T47D (cell line): ENCODE data around the gene UNC13B.
"Not testable (repeated sequence)": the region's sequence is repeated elsewhere in the genome, so short reads cannot be mapped to it uniquely, and the experiment has no call there.

Experiments used
- DNase-seq, 2 experiments: peaks; one replicate each; pipeline versions ENCODE4 v3.0.0 to v3.0.0-alpha.2; 2011 to 2012; ENCODE audit warnings: low read depth in 1 of 2, low spot score in 1 of 2
- JUND ChIP-seq: IDR thresholded peaks from 2 replicates; pipeline ENCODE4 v1.6.1; 2012; ENCODE audit warnings: low read depth
- in situ Hi-C: cut with HindIII; loops from 2 replicates; pipeline ENCODE4 v1.10.0; 2016; ENCODE audit warnings: low sequenced_read_pairs, low pct_unique_long_range_greater_than_20kb

UNC13B gene

GRCh38 chr9:35142037-35142436, 19.8 kb upstream of the UNC13B start:
- DNase-seq, result no peak
- in situ Hi-C loops, result no loop called here
- no peak for TF ChIP-seq JUND

- DNase-seq, in situ Hi-C loops: not testable (repeated sequence)
Measured at GRCh38 chr9:35147941-35148563, 13.8 kb upstream of the UNC13B start.

GRCh38 chr9:35152926-35153325, 8.9 kb upstream of the UNC13B start:
- DNase-seq, result no peak
- in situ Hi-C loops, result no loop called here
- no peak for TF ChIP-seq JUND

- DNase-seq, result no peak
- in situ Hi-C loops, result no loop called here
- TF ChIP-seq JUND, result no peak
Measured at GRCh38 chr9:35156781-35157180, 5.0 kb upstream of the UNC13B start.

GRCh38 chr9:35157836-35158235, 4.0 kb upstream of the UNC13B start:
- in situ Hi-C loops, DNase-seq: not testable (repeated sequence)

- in situ Hi-C loops, result no loop called here
- TF ChIP-seq JUND, result no peak
- DNase-seq, result no peak
Measured at GRCh38 chr9:35158501-35159280, 3.1 kb upstream of the UNC13B start.

- in situ Hi-C loops, result no loop called here
- DNase-seq, result no peak
Measured at GRCh38 chr9:35162605-35163315, 951 bp downstream of the UNC13B start.

GRCh38 chr9:35163413-35163812, 1.6 kb downstream of the UNC13B start:
- no peak for TF ChIP-seq JUND
- in situ Hi-C loops, result no loop called here
- DNase-seq, result no peak

More at GRCh38 chr9:35162605-35163315, 951 bp downstream of the UNC13B start:
- no peak for TF ChIP-seq JUND

GRCh38 chr9:35164711-35165110, 2.9 kb downstream of the UNC13B start:
- no peak for TF ChIP-seq JUND
- no peak for DNase-seq
- in situ Hi-C loops, result no loop called here

- in situ Hi-C loops, DNase-seq: not testable (repeated sequence)
Measured at GRCh38 chr9:35167429-35167828, 5.6 kb downstream of the UNC13B start.

- in situ Hi-C loops, result no loop called here
- no peak for DNase-seq
- no peak for TF ChIP-seq JUND
Measured at GRCh38 chr9:35168963-35169362, 7.2 kb downstream of the UNC13B start.

- no peak for DNase-seq
- TF ChIP-seq JUND, result no peak
Measured at GRCh38 chr9:35172878-35173277, 11.1 kb downstream of the UNC13B start.

GRCh38 chr9:35177520-35177919, 15.7 kb downstream of the UNC13B start:
- DNase-seq, result no peak
- in situ Hi-C loops, result no loop called here
- no peak for TF ChIP-seq JUND

More at GRCh38 chr9:35172878-35173277, 11.1 kb downstream of the UNC13B start:
- in situ Hi-C loops, result no loop called here
